IPS DF 6.9 (cell line): ENCODE data around the gene ATF7.

Experiments used
- DNase-seq: peaks from one replicate; pipeline ENCODE4 v3.0.0-alpha.2; 2013; ENCODE audit warnings: low read depth, low spot score
- H3K27ac ChIP-seq: one replicate; pipeline ENCODE4 v1.5.1; 2013; ENCODE audit warnings: low read length, control low read depth
- H3K27me3 ChIP-seq: 2 replicates; pipeline ENCODE4 v1.6.1; 2013; ENCODE audit warnings: mild to moderate bottlenecking, low read length; ENCODE audit not compliant: control insufficient read depth, insufficient read depth
- H3K36me3 ChIP-seq: 2 replicates; pipeline ENCODE4 v1.6.1; 2013; ENCODE audit warnings: low read length; ENCODE audit not compliant: control insufficient read depth, insufficient read depth
- H3K4me1 ChIP-seq: 2 replicates; pipeline ENCODE4 v1.6.1; 2013; ENCODE audit warnings: low read length; ENCODE audit not compliant: control insufficient read depth, insufficient read depth
- H3K4me3 ChIP-seq: 2 replicates; pipeline ENCODE4 v1.5.1; 2013; ENCODE audit warnings: mild to moderate bottlenecking, low read length
- H3K9me3 ChIP-seq: 2 replicates; pipeline ENCODE4 v1.6.1; 2013; ENCODE audit warnings: low read length, inconsistent platforms; ENCODE audit not compliant: control insufficient read depth, insufficient read depth
- WGBS: extraction: QIAGEN DNeasy Blood & Tissue Kit; methylation state at CpG from one replicate; pipeline ENCODE4 v1.1.7; 2013; ENCODE audit warnings: mixed read lengths, missing lambda C conversion rate; ENCODE audit not compliant: insufficient read length, insufficient coverage; 5-methylcytosine and 5-hydroxymethylcytosine counted together

The ATF7 gene

GRCh38 chr12:53513712-53514410 lies 112.3 kb downstream of the ATF7 start:
- Histone ChIP-seq H3K9me3 (no peaks in the 10 kb centered on the region), H3K4me3 (no peak overlapping the region), H3K27ac (no peak overlapping the region), H3K4me1 (no peaks in the 10 kb centered on the region), H3K36me3 (no peaks in the 10 kb centered on the region), H3K27me3 (no peaks in the 10 kb centered on the region)
- DNase-seq, result no peak
- no CpG with 5 or more reads among the region's 6 CpGs for WGBS

- Histone ChIP-seq H3K27me3 (no peaks in the 10 kb centered on the region), H3K4me1 (no peaks in the 10 kb centered on the region), H3K4me3 (no peak overlapping the region), H3K9me3 (no peaks in the 10 kb centered on the region), H3K27ac (no peak overlapping the region), H3K36me3 (peaks cover 13% of the 10 kb centered on the region; the same call in 1 of the 2 replicates)
- no peak for DNase-seq
- WGBS, result no CpG with 5 or more reads among the region's 9 CpGs
These were observed 115.9 kb downstream of the ATF7 start for GRCh38 chr12:53510181-53510812.

- Histone ChIP-seq H3K9me3 (no peaks in the 10 kb centered on the region), H3K27ac (no peak overlapping the region), H3K4me3 (no peak overlapping the region), H3K36me3 (peaks cover 13% of the 10 kb centered on the region; the same call in 1 of the 2 replicates), H3K4me1 (no peaks in the 10 kb centered on the region), H3K27me3 (no peaks in the 10 kb centered on the region)
- WGBS, result no CpG with 5 or more reads among the region's 7 CpGs
- DNase-seq, result no peak
These were observed 117.5 kb downstream of the ATF7 start for GRCh38 chr12:53508534-53509170.

GRCh38 chr12:53507603-53507885 lies 118.6 kb downstream of the ATF7 start:
- no CpG with 5 or more reads among the region's 4 CpGs for WGBS
- Histone ChIP-seq H3K4me3 (no peak overlapping the region), H3K36me3 (peaks cover 13% of the 10 kb centered on the region; the same call in 1 of the 2 replicates), H3K27me3 (no peaks in the 10 kb centered on the region), H3K27ac (no peak overlapping the region), H3K4me1 (no peaks in the 10 kb centered on the region), H3K9me3 (no peaks in the 10 kb centered on the region)
- no peak for DNase-seq

- no peak for DNase-seq
- H3K9me3 ChIP-seq, result no peaks in the 10 kb centered on the region
- H3K4me3 ChIP-seq, result no peak within 1 kb of the TSS
- H3K4me1 ChIP-seq, result peaks cover under 1% of the 10 kb centered on the region; the same call in 1 of the 2 replicates
- WGBS, result no CpG with 5 or more reads among the region's 9 CpGs
- no peak within 1 kb of the TSS for H3K27ac ChIP-seq
- no peaks in the 10 kb centered on the region for H3K27me3 ChIP-seq
- peaks cover 13% of the 10 kb centered on the region; the same call in 1 of the 2 replicates for H3K36me3 ChIP-seq
These were observed 119.1 kb downstream of the ATF7 start, which contains the start of gene NPFF for GRCh38 chr12:53506881-53507602. TSS of gene NPFF (minus strand) at chr12:53507484. CDS start at chr12:53507474, 10 bp downstream.

- no peak for DNase-seq
- Histone ChIP-seq H3K36me3 (peaks cover 13% of the 10 kb centered on the region; the same call in 1 of the 2 replicates), H3K27me3 (no peaks in the 10 kb centered on the region), H3K9me3 (no peaks in the 10 kb centered on the region), H3K4me3 (no peak overlapping the region), H3K4me1 (peaks cover 6% of the 10 kb centered on the region; the same call in 1 of the 2 replicates), H3K27ac (no peak overlapping the region)
- no CpG with 5 or more reads among the region's 2 CpGs for WGBS
These were observed 119.8 kb downstream of the ATF7 start for GRCh38 chr12:53506450-53506785.

GRCh38 chr12:53505555-53506449 lies 120.4 kb downstream of the ATF7 start:
- H3K27ac ChIP-seq, result no peak overlapping the region
- DNase-seq, result no peak
- H3K4me1 ChIP-seq, result peaks cover 6% of the 10 kb centered on the region; the same call in 1 of the 2 replicates
- no CpG with 5 or more reads among the region's 19 CpGs for WGBS
- H3K27me3 ChIP-seq, result no peaks in the 10 kb centered on the region
- peaks cover 13% of the 10 kb centered on the region; the same call in 1 of the 2 replicates for H3K36me3 ChIP-seq
- H3K4me3 ChIP-seq, result no peak overlapping the region
- H3K9me3 ChIP-seq, result no peaks in the 10 kb centered on the region

- no peak overlapping the region for H3K27ac ChIP-seq
- H3K27me3 ChIP-seq, result no peaks in the 10 kb centered on the region
- H3K36me3 ChIP-seq, result peaks cover 13% of the 10 kb centered on the region; the same call in 1 of the 2 replicates
- WGBS, result no CpG with 5 or more reads among the region's 10 CpGs
- H3K4me1 ChIP-seq, result peaks cover 6% of the 10 kb centered on the region; the same call in 1 of the 2 replicates
- no peak for DNase-seq
- H3K9me3 ChIP-seq, result no peaks in the 10 kb centered on the region
- no peak overlapping the region for H3K4me3 ChIP-seq
These were observed 121.1 kb downstream of the ATF7 start for GRCh38 chr12:53505086-53505485.

- Histone ChIP-seq H3K27me3 (no peaks in the 10 kb centered on the region), H3K4me1 (peaks cover 6% of the 10 kb centered on the region; the same call in 1 of the 2 replicates), H3K36me3 (peaks cover 13% of the 10 kb centered on the region; the same call in 1 of the 2 replicates), H3K9me3 (no peaks in the 10 kb centered on the region), H3K27ac (no peak overlapping the region), H3K4me3 (no peak overlapping the region)
- no peak for DNase-seq
- no CpG with 5 or more reads among the region's 14 CpGs for WGBS
These were observed 121.9 kb downstream of the ATF7 start for GRCh38 chr12:53504004-53504920.
